ENCODE data around the gene XCR1.

- TF ChIP-seq CTCF (IDR thresholded peaks at IDR 0.05) = no peak
- TF ChIP-seq POLR2A (IDR thresholded peaks at IDR 0.05) = no peak
These were observed 54.5 kb downstream of the XCR1 start for GRCh38 chr3:45972534-45973402.
